Astrocyte of the spinal cord (primary cell): ENCODE measurements around the gene WWOX.

Experiments
- DNase-seq: peaks from one replicate; pipeline ENCODE4 v3.0.0; 2011; ENCODE audit warnings: low read depth, low spot score
- H3K4me3 ChIP-seq: 2 replicates; pipeline ENCODE4 v1.5.1; 2011; ENCODE audit warnings: low read depth, mild to moderate bottlenecking, low read length, moderate library complexity
- in situ Hi-C: cut with HindIII; loops from 2 replicates; pipeline ENCODE4 v1.10.0; 2017; ENCODE audit warnings: low sequenced_read_pairs
- TF ChIP-seq, protein P1 (sequence below): IDR thresholded peaks from 2 replicates; pipeline ENCODE4 v1.5.1; 2012; ENCODE audit warnings: low read depth, mild to moderate bottlenecking, low read length, inconsistent platforms

Gene WWOX

DNA sequence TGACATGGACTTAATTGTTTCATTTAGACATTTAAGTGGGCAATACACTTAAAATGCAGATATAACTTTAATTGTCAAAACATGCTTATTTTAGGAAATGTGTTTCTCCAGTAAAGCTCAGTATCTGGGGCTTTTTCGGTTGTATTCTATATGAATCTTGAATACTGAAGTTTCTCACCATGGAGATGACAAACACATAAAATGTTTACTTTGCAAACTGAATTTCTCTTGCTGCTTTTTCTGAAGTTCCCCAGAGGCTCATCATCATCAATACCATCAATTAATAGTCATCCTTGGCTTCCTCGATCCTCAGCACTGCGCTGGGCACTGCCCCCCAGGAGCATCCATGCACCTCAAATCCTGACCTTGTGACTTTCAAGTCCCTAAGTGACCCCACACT is 227.3 kb downstream of the WWOX start:
- TF ChIP-seq, protein P1, sequence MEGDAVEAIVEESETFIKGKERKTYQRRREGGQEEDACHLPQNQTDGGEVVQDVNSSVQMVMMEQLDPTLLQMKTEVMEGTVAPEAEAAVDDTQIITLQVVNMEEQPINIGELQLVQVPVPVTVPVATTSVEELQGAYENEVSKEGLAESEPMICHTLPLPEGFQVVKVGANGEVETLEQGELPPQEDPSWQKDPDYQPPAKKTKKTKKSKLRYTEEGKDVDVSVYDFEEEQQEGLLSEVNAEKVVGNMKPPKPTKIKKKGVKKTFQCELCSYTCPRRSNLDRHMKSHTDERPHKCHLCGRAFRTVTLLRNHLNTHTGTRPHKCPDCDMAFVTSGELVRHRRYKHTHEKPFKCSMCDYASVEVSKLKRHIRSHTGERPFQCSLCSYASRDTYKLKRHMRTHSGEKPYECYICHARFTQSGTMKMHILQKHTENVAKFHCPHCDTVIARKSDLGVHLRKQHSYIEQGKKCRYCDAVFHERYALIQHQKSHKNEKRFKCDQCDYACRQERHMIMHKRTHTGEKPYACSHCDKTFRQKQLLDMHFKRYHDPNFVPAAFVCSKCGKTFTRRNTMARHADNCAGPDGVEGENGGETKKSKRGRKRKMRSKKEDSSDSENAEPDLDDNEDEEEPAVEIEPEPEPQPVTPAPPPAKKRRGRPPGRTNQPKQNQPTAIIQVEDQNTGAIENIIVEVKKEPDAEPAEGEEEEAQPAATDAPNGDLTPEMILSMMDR, result no peak
- in situ Hi-C loops, result no loop called here
- no peak overlapping the region for H3K4me3 ChIP-seq
- no peak for DNase-seq

DNA sequence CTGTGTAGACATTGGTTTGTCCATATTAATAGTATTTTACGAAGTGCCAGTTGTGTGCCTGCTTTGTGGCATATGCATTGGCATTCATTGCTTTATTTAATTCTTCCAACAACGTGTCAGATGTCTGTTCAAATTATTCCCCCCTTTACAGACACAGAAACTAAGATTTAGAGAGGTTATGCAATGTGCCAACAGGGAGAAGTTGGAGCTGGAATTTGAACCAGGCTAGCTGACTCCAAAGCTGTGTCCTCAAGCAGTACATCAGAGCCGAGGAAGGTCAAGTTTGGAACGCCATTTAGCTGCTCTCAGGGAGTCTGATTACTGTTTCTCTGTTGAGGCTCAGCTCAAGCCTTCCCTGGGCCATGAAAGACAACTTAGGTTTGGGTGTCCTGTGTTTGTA is 232.3 kb downstream of the WWOX start:
- in situ Hi-C loops, result no loop called here
- DNase-seq, result no peak
- TF ChIP-seq, protein P1, result no peak

DNA sequence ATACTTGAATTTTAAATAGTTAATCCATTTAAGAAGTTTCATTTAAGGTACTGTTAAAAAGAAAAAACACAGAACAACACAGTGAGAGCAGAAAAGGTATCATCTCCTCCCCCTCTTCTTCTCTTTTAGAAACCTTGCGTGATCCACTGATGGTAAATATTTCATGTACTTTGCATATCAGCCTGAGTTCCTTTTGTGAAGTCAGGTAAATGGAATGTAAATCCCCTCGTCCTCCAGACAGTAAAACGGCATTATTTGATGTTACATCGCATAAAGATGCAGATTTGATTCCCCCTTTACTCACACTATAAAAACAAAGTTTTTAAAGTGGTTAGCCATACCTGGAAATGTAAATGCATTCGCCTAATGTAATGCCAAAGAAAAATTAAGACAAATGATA is 234.4 kb downstream of the WWOX start:
- TF ChIP-seq, protein P1, result no peak
- no peak overlapping the region for H3K4me3 ChIP-seq
- DNase-seq, result no peak
- in situ Hi-C loops, result no loop called here

More for the DNA sequence above, 232.3 kb downstream of the WWOX start:
- H3K4me3 ChIP-seq, result no peak overlapping the region

DNA sequence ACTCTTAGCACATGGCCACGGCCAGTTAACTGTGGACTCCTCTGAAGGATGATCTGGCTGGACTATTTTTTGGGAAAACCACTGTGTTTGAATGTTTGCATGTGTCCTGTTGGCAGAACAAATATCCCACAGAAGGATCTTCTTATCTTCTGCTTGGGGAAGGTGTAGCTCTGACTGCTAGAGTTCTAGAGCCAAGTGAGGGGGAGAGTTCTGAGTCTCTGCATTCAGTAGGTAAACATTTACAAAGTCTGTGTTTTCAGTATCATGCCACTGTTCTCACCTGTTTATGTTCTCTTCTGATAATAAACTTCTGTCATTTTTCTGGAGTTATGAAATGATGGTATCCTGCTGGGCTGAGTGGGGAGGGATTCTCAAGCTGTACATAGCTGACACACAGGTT is 241.1 kb downstream of the WWOX start:
- in situ Hi-C loops, result no loop called here
- no peak for DNase-seq

DNA sequence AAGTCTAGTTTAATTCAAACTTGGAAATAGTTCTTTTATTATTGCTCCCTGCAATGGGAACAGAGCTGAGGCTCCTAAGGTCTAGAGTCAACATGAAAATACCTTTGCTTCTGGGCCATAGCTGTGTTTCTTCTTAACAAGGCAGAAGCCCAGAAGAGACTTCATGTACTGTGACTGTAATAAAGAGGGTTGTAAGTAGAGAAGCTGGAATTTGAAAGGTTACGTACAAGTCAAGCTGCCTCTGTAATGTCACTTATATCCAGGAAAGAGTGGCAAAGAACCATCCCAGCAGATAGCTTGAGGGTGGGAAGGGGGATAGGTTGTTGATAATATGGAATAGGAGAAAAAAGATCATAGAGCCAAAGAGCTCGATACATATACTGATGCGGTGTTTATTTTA is 248.6 kb downstream of the WWOX start:
- in situ Hi-C loops, result no loop called here
- TF ChIP-seq, protein P1, result no peak

More for the DNA sequence above, 241.1 kb downstream of the WWOX start:
- TF ChIP-seq, protein P1, result no peak
- no peak overlapping the region for H3K4me3 ChIP-seq

DNA sequence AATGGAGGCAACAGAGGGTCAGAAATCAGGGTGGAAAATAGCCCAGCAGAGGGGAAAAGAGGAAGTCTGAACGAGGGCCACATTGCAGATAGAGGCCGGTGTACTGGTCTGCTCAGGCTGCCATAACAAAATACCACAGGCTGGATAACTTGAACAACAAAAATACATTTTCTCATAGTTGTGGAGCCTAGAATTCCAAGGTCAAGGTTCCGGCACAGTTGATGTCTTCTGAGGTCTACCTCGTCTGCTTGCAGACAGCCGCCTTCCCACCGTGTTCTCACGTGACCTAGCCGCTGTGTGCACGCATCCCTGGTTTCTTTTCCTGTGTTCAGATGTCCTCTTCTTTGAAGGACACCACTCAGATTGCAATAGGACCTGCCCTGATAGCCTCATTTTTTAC is 249.4 kb downstream of the WWOX start:
- TF ChIP-seq, protein P1, result no peak
- in situ Hi-C loops, result no loop called here

More for the DNA sequence above, 248.6 kb downstream of the WWOX start:
- H3K4me3 ChIP-seq, result no peak overlapping the region
- no peak for DNase-seq

DNA sequence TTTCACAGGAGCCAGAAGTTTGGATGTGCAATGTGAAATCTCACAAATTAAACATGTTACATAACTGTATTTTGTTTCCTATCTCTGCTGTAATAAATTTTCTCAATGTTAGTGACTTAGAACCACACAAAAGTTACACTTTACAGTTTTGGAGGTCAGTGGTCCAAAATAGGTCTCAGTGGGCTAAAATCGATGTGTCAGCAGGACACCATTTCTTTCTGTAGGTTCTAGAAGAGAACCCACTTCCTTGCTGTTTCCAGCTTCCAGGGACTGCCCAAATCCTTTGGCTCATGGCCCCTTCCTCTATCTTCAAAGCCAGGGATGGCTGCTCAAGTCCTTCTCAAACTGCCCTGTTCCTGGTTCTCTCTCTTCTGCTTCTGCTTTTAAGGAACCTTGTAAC is 252.7 kb downstream of the WWOX start:
- TF ChIP-seq, protein P1, result no peak
- H3K4me3 ChIP-seq, result no peak overlapping the region
- in situ Hi-C loops, result no loop called here
- DNase-seq, result no peak

More for the DNA sequence above, 249.4 kb downstream of the WWOX start:
- no peak overlapping the region for H3K4me3 ChIP-seq
- no peak for DNase-seq
